HEK293T (cell line): ENCODE measurements around the gene ZNF599.

ENCODE experiments used
- ARNT ChIP-seq: fragments of 450-650 bp; IDR thresholded peaks from 2 replicates; pipeline ENCODE4 v1.6.1; 2017; ENCODE audit warnings: mild to moderate bottlenecking
- BHLHE40 ChIP-seq: fragments of 450-650 bp; IDR thresholded peaks from 2 replicates; pipeline ENCODE4 v1.6.1; 2016; ENCODE audit warnings: mild to moderate bottlenecking, moderate library complexity, borderline replicate concordance
- ELF4 ChIP-seq: fragments of 450-650 bp; IDR thresholded peaks from 2 replicates; pipeline ENCODE4 v1.6.1; 2017; ENCODE audit warnings: antibody characterized with exemption
- FOXA1 ChIP-seq: fragments of 450-650 bp; IDR thresholded peaks from 2 replicates; pipeline ENCODE4 v1.6.1; 2016; ENCODE audit warnings: mild to moderate bottlenecking
- FOXK2 ChIP-seq: fragments of 450-650 bp; IDR thresholded peaks from 2 replicates; pipeline ENCODE4 v1.6.1; 2016; ENCODE audit warnings: mild to moderate bottlenecking
- FOXM1 ChIP-seq: fragments of 450-650 bp; IDR thresholded peaks from 2 replicates; pipeline ENCODE4 v1.6.1; 2017; ENCODE audit warnings: mild to moderate bottlenecking, borderline replicate concordance
- L3MBTL2 ChIP-seq: fragments of 450-650 bp; conservative IDR thresholded peaks from 2 replicates; pipeline ENCODE4 v1.6.1; 2016; ENCODE audit warnings: mild to moderate bottlenecking
- NFRKB ChIP-seq: fragments of 450-650 bp; IDR thresholded peaks from 2 replicates; pipeline ENCODE4 v1.6.1; 2016; ENCODE audit warnings: mild to moderate bottlenecking, moderate library complexity
- PKNOX1 ChIP-seq: fragments of 450-650 bp; IDR thresholded peaks from 2 replicates; pipeline ENCODE4 v1.6.1; 2016
- SP1 ChIP-seq: fragments of 450-650 bp; IDR thresholded peaks from 2 replicates; pipeline ENCODE4 v1.6.1; 2017
- SUZ12 ChIP-seq: fragments of 450-650 bp; IDR thresholded peaks from 2 replicates; pipeline ENCODE4 v1.6.1; 2016; ENCODE audit warnings: mild to moderate bottlenecking
- TARDBP ChIP-seq: fragments of 450-650 bp; IDR thresholded peaks from 2 replicates; pipeline ENCODE4 v1.6.1; 2016

GRCh38 chr19:34733266-34733745 lies 39.7 kb downstream of the ZNF599 start:
- no peak for TF ChIP-seq ELF4
- no peak for TF ChIP-seq SUZ12
- no peak for TF ChIP-seq SP1
- TF ChIP-seq NFRKB, result no peak
- no peak for TF ChIP-seq PKNOX1
- no peak for TF ChIP-seq TARDBP
- peak; percentile 58 for TF ChIP-seq L3MBTL2
- no peak for TF ChIP-seq FOXK2
- no peak for TF ChIP-seq FOXA1
- no peak for TF ChIP-seq FOXM1
- TF ChIP-seq ARNT, result no peak
- no peak for TF ChIP-seq BHLHE40
